Measurements from ENCODE around the gene CDKN1B. TPM values are rescaled to one million over a fixed set of nuclear protein-coding genes. Genes with fewer than 3 reads are reported as not detected.

CDKN1B gene
- total RNA-seq (32.0 and 40.8 TPM in 2 replicates), polyA plus RNA-seq (10.4 and 12.7 TPM in 2 replicates), polyA minus RNA-seq (11.5 and 16.7 TPM in 2 replicates), Bru-seq, nascent RNA (percentile 98 among the genes with signal in this experiment), BruChase-seq, experiment 1, labeled RNA remaining after a 6-hour chase (percentile 61 among the genes with signal in this experiment), BruChase-seq, experiment 2, labeled RNA remaining after a 2-hour chase (percentile 95 among the genes with signal in this experiment)
- polyA plus RNA-seq (2011; cell fraction: cytosol; rRNA removed), result 10.3 and 13.1 TPM in 2 replicates
- 16.6 and 24.8 TPM in 2 replicates for polyA plus RNA-seq (2011; cell fraction: nucleus; rRNA removed)
- polyA plus RNA-seq (2012), result 13.5 and 14.5 TPM in 2 replicates
- polyA minus RNA-seq (2011; cell fraction: cytosol; rRNA and poly(A)+ RNA removed), result 26.1 TPM
- polyA minus RNA-seq (2011; cell fraction: nucleus; rRNA and poly(A)+ RNA removed), result 29.4 and 36.6 TPM in 2 replicates
- long read RNA-seq, partial matches to known transcripts, result 0 of 14 reads
- long read RNA-seq, other reads (novel, unspliced or antisense), result 11 of 14 reads

DNA sequence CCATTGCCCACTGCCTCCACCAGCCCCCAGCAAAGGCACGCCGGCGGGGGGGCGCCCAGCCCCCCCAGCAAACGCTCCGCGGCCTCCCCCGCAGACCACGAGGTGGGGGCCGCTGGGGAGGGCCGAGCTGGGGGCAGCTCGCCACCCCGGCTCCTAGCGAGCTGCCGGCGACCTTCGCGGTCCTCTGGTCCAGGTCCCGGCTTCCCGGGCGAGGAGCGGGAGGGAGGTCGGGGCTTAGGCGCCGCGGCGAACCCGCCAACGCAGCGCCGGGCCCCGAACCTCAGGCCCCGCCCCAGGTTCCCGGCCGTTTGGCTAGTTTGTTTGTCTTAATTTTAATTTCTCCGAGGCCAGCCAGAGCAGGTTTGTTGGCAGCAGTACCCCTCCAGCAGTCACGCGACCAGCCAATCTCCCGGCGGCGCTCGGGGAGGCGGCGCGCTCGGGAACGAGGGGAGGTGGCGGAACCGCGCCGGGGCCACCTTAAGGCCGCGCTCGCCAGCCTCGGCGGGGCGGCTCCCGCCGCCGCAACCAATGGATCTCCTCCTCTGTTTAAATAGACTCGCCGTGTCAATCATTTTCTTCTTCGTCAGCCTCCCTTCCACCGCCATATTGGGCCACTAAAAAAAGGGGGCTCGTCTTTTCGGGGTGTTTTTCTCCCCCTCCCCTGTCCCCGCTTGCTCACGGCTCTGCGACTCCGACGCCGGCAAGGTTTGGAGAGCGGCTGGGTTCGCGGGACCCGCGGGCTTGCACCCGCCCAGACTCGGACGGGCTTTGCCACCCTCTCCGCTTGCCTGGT lies at the start of gene CDKN1B:
Gene CDKN1B, plus strand, starts transcription at position 576 of the 793 bp plus-strand sequence. CDS start 472 bp downstream, outside the sequence.
- CTCF ChIA-PET, result interaction anchor here (0.7 to 4.2 kb wide), 7 partner anchors 7 to 495 kb away, joined by 3 to 52 read pairs (median 4); no protein-coding TSS in a partner anchor
- POLR2A ChIA-PET, result interaction anchor here (0.6 to 1.5 kb wide), 3 partner anchors 8 to 155 kb away, joined by 4 to 9 read pairs (median 6); no protein-coding TSS in a partner anchor

More for the DNA sequence above, at the start of gene CDKN1B:
- H3K27ac ChIP-seq (ENCODE audit: insufficient read depth, low read depth, low read length), result peak within 1 kb of the TSS; percentile 98
- H2AFZ ChIP-seq (ENCODE audit: low read depth, low read length), result peak within 1 kb of the TSS; percentile 78
- peak within 1 kb of the TSS; percentile 98 for H3K9ac ChIP-seq (replicated peaks; ENCODE audit: extremely low read depth, insufficient read depth, low read length)
- DNase-seq (ENCODE audit: low read depth, low spot score), result peak; percentile 98
- H3K27me3 ChIP-seq (ENCODE audit: control insufficient read depth in 2 of 2, insufficient read depth in 2 of 2, low read length in 2 of 2), result no peaks in the 10 kb centered on the region
- H3K36me3 ChIP-seq (ENCODE audit: control insufficient read depth in 2 of 2, extremely low read depth in 1 of 2, insufficient read depth in 2 of 2, low read length in 2 of 2), result peaks cover 2 to 3% of the 10 kb centered on the region in 2 experiments
- intact Hi-C loops (cut with micrococcal nuclease) (loop anchor here (1.0 to 5.0 kb wide), 4 partner anchors 8 to 485 kb away; partner anchors contain the start of gene DUSP16), dilution Hi-C loops (cut with MboI; ENCODE audit: extremely low pct_ligation_motif_present, low sequenced_read_pairs) (no loop called here)
- H3K9me3 ChIP-seq (replicated peaks; ENCODE audit: control insufficient read depth, insufficient read depth, low read length), result no peaks in the 10 kb centered on the region
- peak within 1 kb of the TSS; percentile 95 for H3K4me2 ChIP-seq (ENCODE audit: insufficient read depth, low read length)
- H3K79me2 ChIP-seq (ENCODE audit: control insufficient read depth, insufficient read depth, low read length), result peaks cover 48% of the 10 kb centered on the region
- peak within 1 kb of the TSS; percentile 67 to 99 (median 95) for H3K4me3 ChIP-seq (replicated peaks in 1 of 3; ENCODE audit: insufficient read depth in 1 of 3, low read depth in 1 of 3, low read length in 3 of 3)
- BruUV-seq (replicated peaks), result no TSS peak
- H4K20me1 ChIP-seq (replicated peaks; ENCODE audit: control insufficient read depth, extremely low read depth, insufficient read depth, low read length), result no peaks in the 10 kb centered on the region
- peak; percentile 80 for FAIRE-seq
- no peaks in the 10 kb centered on the region for H3K9me1 ChIP-seq (replicated peaks; ENCODE audit: control insufficient read depth, extremely low read depth, insufficient read depth, low read length)
- H3K4me1 ChIP-seq (ENCODE audit: control insufficient read depth, extremely low read depth, insufficient read depth, low read length), result peaks cover 49% of the 10 kb centered on the region
- TF ChIP-seq MYC (IDR thresholded peaks at IDR 0.05; ENCODE audit: low read depth, low read length) (no peak), JUN (IDR thresholded peaks at IDR 0.05; ENCODE audit: borderline replicate concordance, insufficient read depth, insufficient read length, low read depth) (no peak), POLR2A (IDR thresholded peaks at IDR 0.05; ENCODE audit: low read depth, low read length) (peak; percentile 79), POLR2AphosphoS5 (IDR thresholded peaks at IDR 0.05; ENCODE audit: insufficient read depth, low read depth, low read length) (peak; percentile 87)
- TF ChIP-seq, protein P1, sequence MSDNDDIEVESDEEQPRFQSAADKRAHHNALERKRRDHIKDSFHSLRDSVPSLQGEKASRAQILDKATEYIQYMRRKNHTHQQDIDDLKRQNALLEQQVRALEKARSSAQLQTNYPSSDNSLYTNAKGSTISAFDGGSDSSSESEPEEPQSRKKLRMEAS (IDR thresholded peaks at IDR 0.05; ENCODE audit: insufficient read depth, insufficient read length), result peak; percentile 23

Measured in endothelial cell of umbilical vein (primary cell).